HEK293 (cell line): ENCODE measurements around the gene FAM193A.

Experiments used
- SETDB1 ChIP-seq: IDR thresholded peaks from one replicate; pipeline ENCODE4 v1.6.1; 2017; ENCODE audit warnings: mild to moderate bottlenecking, low read length, moderate library complexity, mixed read lengths; ENCODE audit not compliant: insufficient read length
- ZIC2 ChIP-seq: fragments of 450-650 bp; formaldehyde crosslinking; IDR thresholded peaks from 2 replicates; pipeline ENCODE4 v1.5.1; 2016; ENCODE audit warnings: missing biosample characterization, missing genetic modification characterization
- ZNF426 ChIP-seq: fragments of 450-650 bp; formaldehyde crosslinking; IDR thresholded peaks from 2 replicates; pipeline ENCODE4 v1.5.1; 2017; ENCODE audit warnings: missing biosample characterization, missing genetic modification characterization, mild to moderate bottlenecking, inconsistent platforms, moderate library complexity
- ZNF777 ChIP-seq: fragments of 450-650 bp; formaldehyde crosslinking; IDR thresholded peaks from 2 replicates; pipeline ENCODE4 v1.5.1; 2017; ENCODE audit warnings: missing biosample characterization, missing genetic modification characterization, borderline replicate concordance
- TF ChIP-seq, protein P1 (sequence below): fragments of 450-650 bp; formaldehyde crosslinking; IDR thresholded peaks from 2 replicates; pipeline ENCODE4 v1.5.1; 2016; ENCODE audit warnings: missing biosample characterization, missing genetic modification characterization

DNA sequence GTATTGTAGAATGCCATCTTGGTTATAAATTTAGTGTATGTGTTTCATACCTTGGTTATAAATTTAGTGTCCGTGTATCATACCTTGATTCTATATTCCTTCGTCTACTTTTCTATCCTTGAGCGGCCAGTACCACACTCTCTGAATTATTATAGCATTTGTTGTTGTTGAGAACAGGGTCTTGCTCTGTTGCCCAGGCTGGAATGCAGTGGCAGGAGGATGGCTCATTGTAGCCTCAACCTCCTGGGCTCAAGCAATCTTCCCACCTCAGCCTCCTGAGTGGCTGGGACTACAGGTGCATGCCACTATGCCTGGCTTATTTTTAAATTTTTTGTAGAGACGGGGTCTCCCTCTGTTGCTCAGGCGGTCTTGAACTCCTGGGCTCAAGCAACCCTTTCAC, 50.1 kb downstream of the FAM193A start:
- TF ChIP-seq ZNF777 (tag by site-specific recombination) = no peak
- TF ChIP-seq, protein P1, sequence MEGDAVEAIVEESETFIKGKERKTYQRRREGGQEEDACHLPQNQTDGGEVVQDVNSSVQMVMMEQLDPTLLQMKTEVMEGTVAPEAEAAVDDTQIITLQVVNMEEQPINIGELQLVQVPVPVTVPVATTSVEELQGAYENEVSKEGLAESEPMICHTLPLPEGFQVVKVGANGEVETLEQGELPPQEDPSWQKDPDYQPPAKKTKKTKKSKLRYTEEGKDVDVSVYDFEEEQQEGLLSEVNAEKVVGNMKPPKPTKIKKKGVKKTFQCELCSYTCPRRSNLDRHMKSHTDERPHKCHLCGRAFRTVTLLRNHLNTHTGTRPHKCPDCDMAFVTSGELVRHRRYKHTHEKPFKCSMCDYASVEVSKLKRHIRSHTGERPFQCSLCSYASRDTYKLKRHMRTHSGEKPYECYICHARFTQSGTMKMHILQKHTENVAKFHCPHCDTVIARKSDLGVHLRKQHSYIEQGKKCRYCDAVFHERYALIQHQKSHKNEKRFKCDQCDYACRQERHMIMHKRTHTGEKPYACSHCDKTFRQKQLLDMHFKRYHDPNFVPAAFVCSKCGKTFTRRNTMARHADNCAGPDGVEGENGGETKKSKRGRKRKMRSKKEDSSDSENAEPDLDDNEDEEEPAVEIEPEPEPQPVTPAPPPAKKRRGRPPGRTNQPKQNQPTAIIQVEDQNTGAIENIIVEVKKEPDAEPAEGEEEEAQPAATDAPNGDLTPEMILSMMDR (tag by site-specific recombination) = no peak
- no peak for TF ChIP-seq ZIC2 (tag by site-specific recombination)
- TF ChIP-seq ZNF426 = no peak
- no peak for TF ChIP-seq SETDB1
